Mucosa of stomach (tissue), 1 donor: ENCODE data around the gene RFXANK.
"Not testable (repeated sequence)": the region's sequence is repeated elsewhere in the genome, so short reads cannot be mapped to it uniquely, and the experiment has no call there.

Experiments used
- H3K27me3 ChIP-seq: one replicate; pipeline ENCODE4 v1.7.0; 2013; ENCODE audit warnings: mild to moderate bottlenecking, low read length; ENCODE audit not compliant: control insufficient read depth, insufficient read depth
- H3K36me3 ChIP-seq: one replicate; pipeline ENCODE4 v1.7.0; 2013; ENCODE audit warnings: low read length; ENCODE audit not compliant: control insufficient read depth, insufficient read depth
- H3K4me1 ChIP-seq: one replicate; pipeline ENCODE4 v1.7.0; 2013; ENCODE audit warnings: mild to moderate bottlenecking, low read length; ENCODE audit not compliant: control insufficient read depth, insufficient read depth
- H3K4me3 ChIP-seq: one replicate; pipeline ENCODE4 v1.7.0; 2013; ENCODE audit warnings: low read length
- H3K9ac ChIP-seq: one replicate; pipeline ENCODE4 v1.7.0; 2013; ENCODE audit warnings: mild to moderate bottlenecking, low read length, moderate library complexity
- H3K9me3 ChIP-seq: one replicate; pipeline ENCODE4 v1.7.0; 2013; ENCODE audit warnings: mild to moderate bottlenecking, low read length, moderate library complexity; ENCODE audit not compliant: control insufficient read depth
- donor health status: Pancreatic carcinoma.

The RFXANK gene

GRCh38 chr19:19214159-19214490, 22.1 kb downstream of the RFXANK start:
- Histone ChIP-seq H3K9me3 (no peaks in the 10 kb centered on the region), H3K27me3 (peaks cover 29% of the 10 kb centered on the region), H3K4me1 (no peaks in the 10 kb centered on the region), H3K36me3 (no peaks in the 10 kb centered on the region), H3K9ac (no peak overlapping the region), H3K4me3 (no peak overlapping the region)

- Histone ChIP-seq H3K4me1 (no peaks in the 10 kb centered on the region), H3K9ac (no peak overlapping the region), H3K9me3 (no peaks in the 10 kb centered on the region), H3K36me3 (no peaks in the 10 kb centered on the region), H3K27me3 (peaks cover 29% of the 10 kb centered on the region), H3K4me3 (no peak overlapping the region)
Measured at GRCh38 chr19:19214892-19215291, 22.8 kb downstream of the RFXANK start.

- Histone ChIP-seq H3K4me3 (no peak overlapping the region), H3K4me1 (no peaks in the 10 kb centered on the region), H3K9me3 (no peaks in the 10 kb centered on the region), H3K27me3 (peaks cover 29% of the 10 kb centered on the region), H3K9ac (no peak overlapping the region), H3K36me3 (no peaks in the 10 kb centered on the region)
Measured at GRCh38 chr19:19215792-19216191, 23.7 kb downstream of the RFXANK start.

- peaks cover 17% of the 10 kb centered on the region for H3K27me3 ChIP-seq
- no peaks in the 10 kb centered on the region for H3K9me3 ChIP-seq
- no peak overlapping the region for H3K4me3 ChIP-seq
- H3K36me3 ChIP-seq, result no peaks in the 10 kb centered on the region
- no peak overlapping the region for H3K9ac ChIP-seq
- H3K4me1 ChIP-seq, result no peaks in the 10 kb centered on the region
Measured at GRCh38 chr19:19217099-19217498, 25.0 kb downstream of the RFXANK start.

- Histone ChIP-seq H3K27me3 (peaks cover 7% of the 10 kb centered on the region), H3K4me1 (no peaks in the 10 kb centered on the region), H3K36me3 (no peaks in the 10 kb centered on the region), H3K9me3 (no peaks in the 10 kb centered on the region), H3K4me3 (no peak overlapping the region), H3K9ac (no peak overlapping the region)
Measured at GRCh38 chr19:19218911-19219310, 26.9 kb downstream of the RFXANK start.

- Histone ChIP-seq H3K27me3 (peaks cover 20% of the 10 kb centered on the region), H3K4me1 (peaks cover 11% of the 10 kb centered on the region)
- H3K9me3 ChIP-seq, H3K36me3 ChIP-seq, H3K9ac ChIP-seq, H3K4me3 ChIP-seq: not testable (repeated sequence)
Measured at GRCh38 chr19:19221000-19221399, 28.9 kb downstream of the RFXANK start.

GRCh38 chr19:19223060-19223459, 31.0 kb downstream of the RFXANK start:
- Histone ChIP-seq H3K4me1 (peaks cover 11% of the 10 kb centered on the region), H3K9me3 (no peaks in the 10 kb centered on the region), H3K9ac (no peak overlapping the region), H3K27me3 (peaks cover 24% of the 10 kb centered on the region), H3K4me3 (no peak overlapping the region), H3K36me3 (no peaks in the 10 kb centered on the region)

GRCh38 chr19:19223636-19224035, 31.6 kb downstream of the RFXANK start:
- Histone ChIP-seq H3K9me3 (no peaks in the 10 kb centered on the region), H3K4me3 (no peak overlapping the region), H3K27me3 (peaks cover 30% of the 10 kb centered on the region), H3K4me1 (peaks cover 11% of the 10 kb centered on the region), H3K36me3 (no peaks in the 10 kb centered on the region), H3K9ac (no peak overlapping the region)

GRCh38 chr19:19224150-19224851, 32.2 kb downstream of the RFXANK start:
- H3K4me1 ChIP-seq, result peaks cover 11% of the 10 kb centered on the region
- no peaks in the 10 kb centered on the region for H3K36me3 ChIP-seq
- peaks cover 30% of the 10 kb centered on the region for H3K27me3 ChIP-seq
- no peak overlapping the region for H3K4me3 ChIP-seq
- H3K9me3 ChIP-seq, result no peaks in the 10 kb centered on the region
- no peak overlapping the region for H3K9ac ChIP-seq

GRCh38 chr19:19224852-19225494, 32.9 kb downstream of the RFXANK start:
- Histone ChIP-seq H3K27me3 (peaks cover 30% of the 10 kb centered on the region), H3K9ac (peak overlapping the region; percentile 13), H3K4me3 (no peak overlapping the region), H3K9me3 (no peaks in the 10 kb centered on the region), H3K4me1 (peaks cover 11% of the 10 kb centered on the region), H3K36me3 (no peaks in the 10 kb centered on the region)

- Histone ChIP-seq H3K27me3 (peaks cover 30% of the 10 kb centered on the region), H3K4me1 (peaks cover 11% of the 10 kb centered on the region), H3K36me3 (no peaks in the 10 kb centered on the region), H3K9me3 (no peaks in the 10 kb centered on the region), H3K4me3 (no peak overlapping the region), H3K9ac (no peak overlapping the region)
Measured at GRCh38 chr19:19226204-19226603, 34.1 kb downstream of the RFXANK start.

- Histone ChIP-seq H3K9ac (no peak overlapping the region), H3K36me3 (no peaks in the 10 kb centered on the region), H3K4me3 (no peak overlapping the region), H3K9me3 (no peaks in the 10 kb centered on the region), H3K27me3 (peaks cover 30% of the 10 kb centered on the region), H3K4me1 (peaks cover 11% of the 10 kb centered on the region)
Measured at GRCh38 chr19:19226663-19227062, 34.6 kb downstream of the RFXANK start.
